ENCODE results near the gene ATP10B. TPM values are rescaled to one million over a fixed set of nuclear protein-coding genes. Genes with fewer than 3 reads are reported as not detected.

The ATP10B gene
- total and polyA plus RNA-seq, 2 of the 8 experiments (the other 6 are each of a cell fraction or from before 2014, with no cell fraction given): 0.06 to 0.11 TPM

DNA sequence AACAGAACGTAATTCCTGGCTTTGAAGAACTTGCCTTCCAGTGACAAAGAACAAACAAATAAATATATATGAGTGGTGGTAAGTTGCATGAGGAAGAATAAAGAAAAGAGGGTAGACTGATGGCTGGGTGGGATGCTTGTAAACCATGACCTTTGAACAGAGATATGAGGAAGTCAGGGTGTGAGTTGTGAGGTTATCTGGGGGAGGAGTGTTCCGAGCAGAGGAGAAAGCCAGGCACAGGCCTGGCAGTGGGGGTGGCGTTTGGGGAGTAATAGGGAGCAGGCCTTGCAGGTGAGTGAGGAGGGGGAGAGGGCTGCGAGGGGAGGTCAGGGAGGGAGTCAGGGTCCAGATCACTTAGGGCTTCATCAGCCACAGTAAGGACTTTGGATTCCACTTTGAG lies 217.0 kb downstream of the ATP10B start:
- Histone ChIP-seq H3K56ac (replicated peaks; ENCODE audit: insufficient read length, low read depth, low read length) (no peak overlapping the region), H2BK5ac (ENCODE audit: low read depth, low read length) (no peak overlapping the region), H3K79me2 (ENCODE audit: control insufficient read depth in 1 of 2, insufficient read depth in 2 of 2, low read length in 2 of 2) (no peaks in the 10 kb centered on the region), H3K18ac (ENCODE audit: extremely low read depth, low read length) (no peak overlapping the region), H2AK5ac (ENCODE audit: low read depth, low read length) (no peak overlapping the region), H4K8ac (ENCODE audit: extremely low read depth, insufficient read depth, low read length) (no peak overlapping the region), H3K27me3 (replicated peaks in 1 of 4; ENCODE audit: control insufficient read depth in 3 of 4, extremely low read depth in 1 of 4, insufficient read depth in 3 of 4, low read length in 3 of 4) (no peaks in the 10 kb centered on the region), H4K5ac (ENCODE audit: insufficient read length, low read depth, low read length) (no peak overlapping the region), H3K36me3 (ENCODE audit: control insufficient read depth in 2 of 4, insufficient read depth in 4 of 4, low read length in 3 of 4) (no peaks in the 10 kb centered on the region), H3K4ac (replicated peaks; ENCODE audit: insufficient read length, low read depth, low read length) (no peak overlapping the region), H3K9ac (replicated peaks in 1 of 4; ENCODE audit: extremely low read depth in 1 of 4, low read depth in 3 of 4, low read length in 3 of 4) (no peak overlapping the region), H3K23me2 (ENCODE audit: low read depth, low read length) (peaks cover 7% of the 10 kb centered on the region; the same call in 1 of the 2 replicates), H2BK15ac (ENCODE audit: low read length) (no peak overlapping the region), H2BK120ac (replicated peaks; ENCODE audit: low read depth, low read length) (no peak overlapping the region), H3K4me1 (replicated peaks in 1 of 4; ENCODE audit: control insufficient read depth in 3 of 4, insufficient read depth in 4 of 4, low read length in 3 of 4) (no peaks in the 10 kb centered on the region), H3K27ac (ENCODE audit: low read depth, low read length) (no peak overlapping the region), H2BK20ac (ENCODE audit: low read length) (no peak overlapping the region), H3K9me3 (ENCODE audit: insufficient read depth in 2 of 2, low read depth in 1 of 2, low read length in 1 of 2) (no peaks in the 10 kb centered on the region), H2BK12ac (ENCODE audit: low read depth, low read length) (no peak overlapping the region), H2AFZ (ENCODE audit: low read length) (no peak overlapping the region), H3K4me3 (ENCODE audit: extremely low read depth in 1 of 4, insufficient read depth in 2 of 4, low read depth in 3 of 4, low read length in 4 of 4) (no peak overlapping the region), H4K91ac (replicated peaks; ENCODE audit: insufficient read length, low read length) (no peak overlapping the region), H3K79me1 (ENCODE audit: low read depth, low read length) (no peaks in the 10 kb centered on the region), H3K23ac (ENCODE audit: insufficient read length) (no peak overlapping the region), H3K14ac (ENCODE audit: insufficient read length) (no peak overlapping the region), H3K4me2 (ENCODE audit: insufficient read depth in 1 of 2, low read depth in 2 of 2, low read length in 2 of 2) (no peak overlapping the region), H4K20me1 (replicated peaks in 1 of 2; ENCODE audit: control insufficient read depth in 1 of 2, insufficient read depth in 2 of 2, low read length in 2 of 2) (no peaks in the 10 kb centered on the region)
- ChIA-PET POLR2A (ENCODE audit: partially characterized antibody) (no interaction called here), CTCF (ENCODE audit: partially characterized antibody) (interaction anchor here (0.6 to 1.2 kb wide), 2 partner anchors 46 to 196 kb away, joined by 3 to 4 read pairs; no protein-coding TSS in a partner anchor)
- no peak for FAIRE-seq
- WGBS, 2 experiments (ENCODE audit: extremely low coverage in 1 of 2, insufficient coverage in 1 of 2, insufficient read length in 1 of 2, insufficient replicate concordance in 2 of 2, low coverage in 1 of 2, low lambda C conversion rate in 2 of 2, missing lambda C conversion rate in 1 of 2): 83% methylated on average over 4 of the region's 4 CpGs; no CpG with 5 or more reads in 1 of the 2 experiments
- DNase-seq (ENCODE audit: low read depth in 1 of 2, low spot score in 2 of 2): no peak
- TF ChIP-seq SAP30 (IDR thresholded peaks at IDR 0.05; ENCODE audit: insufficient read depth, insufficient replicate concordance, low read length) (no peak), EZH2 (IDR thresholded peaks at IDR 0.05; ENCODE audit: low read depth, low read length, severe bottlenecking) (no peak), RXRA (IDR thresholded peaks at IDR 0.05; ENCODE audit: insufficient read depth, low read depth, low read length) (no peak), RFX5 (IDR thresholded peaks at IDR 0.05; ENCODE audit: borderline replicate concordance, low read depth, low read length) (no peak), RAD21 (IDR thresholded peaks at IDR 0.05 in 1 of 2, conservative IDR thresholded peaks at IDR 0.05 in 1 of 2; ENCODE audit: low read depth in 2 of 2, low read length in 2 of 2) (no peak), YY1 (IDR thresholded peaks at IDR 0.05; ENCODE audit: low read depth, low read length) (no peak), POLR2A (IDR thresholded peaks at IDR 0.05; ENCODE audit: control extremely low read depth in 1 of 2, low read depth in 2 of 2, low read length in 2 of 2) (no peak), SP1 (IDR thresholded peaks at IDR 0.05; ENCODE audit: low read depth, low read length) (no peak), NANOG (IDR thresholded peaks at IDR 0.05; ENCODE audit: insufficient read depth, low read depth, low read length, poor library complexity, severe bottlenecking) (no peak), BCL11A (IDR thresholded peaks at IDR 0.05; ENCODE audit: low read depth in 2 of 2, low read length in 2 of 2) (no peak), TCF12 (IDR thresholded peaks at IDR 0.05; ENCODE audit: low read depth, low read length) (no peak)
- TF ChIP-seq, protein P1, sequence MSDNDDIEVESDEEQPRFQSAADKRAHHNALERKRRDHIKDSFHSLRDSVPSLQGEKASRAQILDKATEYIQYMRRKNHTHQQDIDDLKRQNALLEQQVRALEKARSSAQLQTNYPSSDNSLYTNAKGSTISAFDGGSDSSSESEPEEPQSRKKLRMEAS (IDR thresholded peaks at IDR 0.05): no peak
- TF ChIP-seq, protein P2, sequence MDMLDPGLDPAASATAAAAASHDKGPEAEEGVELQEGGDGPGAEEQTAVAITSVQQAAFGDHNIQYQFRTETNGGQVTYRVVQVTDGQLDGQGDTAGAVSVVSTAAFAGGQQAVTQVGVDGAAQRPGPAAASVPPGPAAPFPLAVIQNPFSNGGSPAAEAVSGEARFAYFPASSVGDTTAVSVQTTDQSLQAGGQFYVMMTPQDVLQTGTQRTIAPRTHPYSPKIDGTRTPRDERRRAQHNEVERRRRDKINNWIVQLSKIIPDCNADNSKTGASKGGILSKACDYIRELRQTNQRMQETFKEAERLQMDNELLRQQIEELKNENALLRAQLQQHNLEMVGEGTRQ (IDR thresholded peaks at IDR 0.05; ENCODE audit: low read length): no peak

Measured in H1 (cell line).